ENCODE measurements around the gene CADM2. TPM values are rescaled to one million over a fixed set of nuclear protein-coding genes. Genes with fewer than 3 reads are reported as not detected.

Gene CADM2
- total RNA-seq, 1 experiment from 2014 or later, result not detected

DNA sequence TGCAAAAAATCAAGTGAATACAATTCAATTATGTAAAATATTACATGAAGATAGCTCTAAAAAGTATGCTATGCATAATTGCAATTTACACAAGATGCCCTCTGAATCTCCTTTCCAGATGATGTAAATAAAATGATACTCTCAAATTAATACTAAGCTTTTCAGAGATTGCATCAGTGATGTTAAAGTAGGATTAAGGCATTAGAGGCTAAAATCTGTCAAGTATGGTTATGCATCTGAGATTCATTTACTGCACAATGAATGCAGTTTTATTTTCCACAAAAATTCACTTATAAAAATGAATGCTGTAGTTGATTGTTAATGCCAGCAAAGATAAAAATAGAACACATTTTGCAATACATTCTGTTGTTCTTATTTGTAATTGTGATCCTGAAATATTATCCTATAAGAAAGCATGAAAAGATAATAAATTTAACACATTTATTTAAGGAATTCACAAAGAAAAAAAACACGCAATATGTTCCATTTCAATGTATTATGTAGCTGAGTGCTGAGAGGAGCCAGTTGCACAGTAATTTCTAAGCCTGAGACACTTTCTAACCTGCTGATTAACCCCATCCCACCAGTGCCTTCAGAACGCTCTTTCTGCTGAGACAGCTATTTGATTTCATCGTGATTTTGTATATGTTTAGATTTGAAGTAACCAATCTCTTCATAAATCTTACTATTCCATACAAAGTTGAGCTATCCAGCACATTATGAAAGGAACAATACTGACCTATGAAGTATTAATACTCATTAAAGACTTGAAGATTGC is 224.4 kb downstream of the CADM2 start:
- Histone ChIP-seq H3K36me3 (ENCODE audit: control insufficient read depth in 1 of 2, insufficient read depth in 2 of 2, low read length in 2 of 2) (no peaks in the 10 kb centered on the region), H2AFZ (ENCODE audit: low read depth, low read length, poor library complexity, severe bottlenecking) (no peak overlapping the region), H3K4me3 (replicated peaks in 1 of 2; ENCODE audit: low read depth in 1 of 2, low read length in 2 of 2) (no peak overlapping the region), H3K4me1 (ENCODE audit: control insufficient read depth in 1 of 2, insufficient read depth in 2 of 2, low read length in 2 of 2) (no peaks in the 10 kb centered on the region), H4K20me1 (ENCODE audit: insufficient read depth) (0 out of 2 replicates have a peak, but pooled peaks cover 4% of the 10 kb centered on the region), H3K9me2 (ENCODE audit: insufficient read depth) (no peaks in the 10 kb centered on the region), H3K9ac (ENCODE audit: low read length) (no peak overlapping the region), H3K79me2 (ENCODE audit: insufficient read depth, low read length) (no peaks in the 10 kb centered on the region), H3K4me2 (ENCODE audit: low read length) (no peak overlapping the region), H3K27ac (ENCODE audit: low read depth, low read length) (no peak overlapping the region), H3K9me3 (ENCODE audit: control insufficient read depth in 1 of 2, insufficient read depth in 1 of 2, low read depth in 1 of 2, low read length in 2 of 2) (peaks cover 10 to 16% of the 10 kb centered on the region in 2 experiments; a peak in 2 of 4 replicates), H3K27me3 (ENCODE audit: insufficient read depth, low read length) (no peaks in the 10 kb centered on the region)
- BruUV-seq (replicated peaks), result no TSS peak
- intact Hi-C loops (cut with micrococcal nuclease), result no loop called here
- POLR2A ChIA-PET, result no interaction called here
- no peak for ATAC-seq
- CTCF ChIA-PET, result no interaction called here
- RAD21 ChIA-PET (ENCODE audit: low non-redundant PET in 1 of 2, low total read pairs in 2 of 2, uncharacterized antibody in 2 of 2, unreplicated experiment in 2 of 2), result no interaction called here
- no peak for TF ChIP-seq POLR2AphosphoS5 (IDR thresholded peaks at IDR 0.05; ENCODE audit: low read depth, low read length)
- TF ChIP-seq, protein P1, sequence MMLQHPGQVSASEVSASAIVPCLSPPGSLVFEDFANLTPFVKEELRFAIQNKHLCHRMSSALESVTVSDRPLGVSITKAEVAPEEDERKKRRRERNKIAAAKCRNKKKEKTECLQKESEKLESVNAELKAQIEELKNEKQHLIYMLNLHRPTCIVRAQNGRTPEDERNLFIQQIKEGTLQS (IDR thresholded peaks at IDR 0.05), result no peak
- no peak for TF ChIP-seq ELF1 (IDR thresholded peaks at IDR 0.05; ENCODE audit: borderline replicate concordance, low read depth)
- no peak for TF ChIP-seq SP1 (IDR thresholded peaks at IDR 0.05; ENCODE audit: low read depth)
- no peak for TF ChIP-seq CEBPB (IDR thresholded peaks at IDR 0.05; ENCODE audit: low read depth)
- no peak for TF ChIP-seq YY1 (IDR thresholded peaks at IDR 0.05; ENCODE audit: extremely low read depth, insufficient replicate concordance, low read depth, low read length)
- no peak for TF ChIP-seq CBX3 (IDR thresholded peaks at IDR 0.05; ENCODE audit: low read depth)
- no peak for TF ChIP-seq RAD21 (IDR thresholded peaks at IDR 0.05; ENCODE audit: low read depth)
- no peak for TF ChIP-seq FOSL1 (IDR thresholded peaks at IDR 0.05; ENCODE audit: low read depth)
- no peak for TF ChIP-seq SRF (IDR thresholded peaks at IDR 0.05; ENCODE audit: low read depth)
- DNase-seq (ENCODE audit: low read depth, low spot score), result no peak

- Histone ChIP-seq H3K9me3 (ENCODE audit: control insufficient read depth in 1 of 2, insufficient read depth in 1 of 2, low read depth in 1 of 2, low read length in 2 of 2) (peaks cover 11 to 16% of the 10 kb centered on the region in 2 experiments; a peak in 2 of 4 replicates), H3K4me1 (ENCODE audit: control insufficient read depth in 1 of 2, insufficient read depth in 2 of 2, low read length in 2 of 2) (no peaks in the 10 kb centered on the region), H3K4me3 (replicated peaks in 1 of 2; ENCODE audit: low read depth in 1 of 2, low read length in 2 of 2) (no peak overlapping the region), H3K27me3 (ENCODE audit: insufficient read depth, low read length) (no peaks in the 10 kb centered on the region), H3K27ac (ENCODE audit: low read depth, low read length) (no peak overlapping the region), H4K20me1 (ENCODE audit: insufficient read depth) (no peaks in the 10 kb centered on the region), H3K9ac (ENCODE audit: low read length) (no peak overlapping the region), H3K79me2 (ENCODE audit: insufficient read depth, low read length) (no peaks in the 10 kb centered on the region), H2AFZ (ENCODE audit: low read depth, low read length, poor library complexity, severe bottlenecking) (no peak overlapping the region), H3K36me3 (ENCODE audit: control insufficient read depth in 1 of 2, insufficient read depth in 2 of 2, low read length in 2 of 2) (no peaks in the 10 kb centered on the region), H3K4me2 (ENCODE audit: low read length) (no peak overlapping the region), H3K9me2 (ENCODE audit: insufficient read depth) (no peaks in the 10 kb centered on the region)
- DNase-seq (ENCODE audit: low read depth, low spot score) (no peak), ATAC-seq (no peak)
- POLR2A ChIA-PET, result no interaction called here
- CTCF ChIA-PET, result no interaction called here
- RAD21 ChIA-PET (ENCODE audit: low non-redundant PET in 1 of 2, low total read pairs in 2 of 2, uncharacterized antibody in 2 of 2, unreplicated experiment in 2 of 2), result no interaction called here
- BruUV-seq (replicated peaks), result no TSS peak
- intact Hi-C loops (cut with micrococcal nuclease), result no loop called here
- no peak for TF ChIP-seq SIN3A (IDR thresholded peaks at IDR 0.05; ENCODE audit: low read depth)
- TF ChIP-seq, protein P2, sequence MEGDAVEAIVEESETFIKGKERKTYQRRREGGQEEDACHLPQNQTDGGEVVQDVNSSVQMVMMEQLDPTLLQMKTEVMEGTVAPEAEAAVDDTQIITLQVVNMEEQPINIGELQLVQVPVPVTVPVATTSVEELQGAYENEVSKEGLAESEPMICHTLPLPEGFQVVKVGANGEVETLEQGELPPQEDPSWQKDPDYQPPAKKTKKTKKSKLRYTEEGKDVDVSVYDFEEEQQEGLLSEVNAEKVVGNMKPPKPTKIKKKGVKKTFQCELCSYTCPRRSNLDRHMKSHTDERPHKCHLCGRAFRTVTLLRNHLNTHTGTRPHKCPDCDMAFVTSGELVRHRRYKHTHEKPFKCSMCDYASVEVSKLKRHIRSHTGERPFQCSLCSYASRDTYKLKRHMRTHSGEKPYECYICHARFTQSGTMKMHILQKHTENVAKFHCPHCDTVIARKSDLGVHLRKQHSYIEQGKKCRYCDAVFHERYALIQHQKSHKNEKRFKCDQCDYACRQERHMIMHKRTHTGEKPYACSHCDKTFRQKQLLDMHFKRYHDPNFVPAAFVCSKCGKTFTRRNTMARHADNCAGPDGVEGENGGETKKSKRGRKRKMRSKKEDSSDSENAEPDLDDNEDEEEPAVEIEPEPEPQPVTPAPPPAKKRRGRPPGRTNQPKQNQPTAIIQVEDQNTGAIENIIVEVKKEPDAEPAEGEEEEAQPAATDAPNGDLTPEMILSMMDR (IDR thresholded peaks at IDR 0.05 in 2 of 3, conservative IDR thresholded peaks at IDR 0.05 in 1 of 3; ENCODE audit: borderline replicate concordance in 1 of 3, insufficient read depth in 1 of 3, low read depth in 2 of 3, low read length in 2 of 3), result no peak
- TF ChIP-seq CBX3 (IDR thresholded peaks at IDR 0.05; ENCODE audit: low read depth), result no peak
- no peak for TF ChIP-seq ZFX (IDR thresholded peaks at IDR 0.05)
- TF ChIP-seq, protein P1 (IDR thresholded peaks at IDR 0.05), result no peak
- TF ChIP-seq SP1 (IDR thresholded peaks at IDR 0.05; ENCODE audit: low read depth), result no peak
- TF ChIP-seq POLR2A (IDR thresholded peaks at IDR 0.05; ENCODE audit: borderline replicate concordance, extremely low read depth, insufficient read depth, insufficient read length), result no peak
- TF ChIP-seq EGR1 (IDR thresholded peaks at IDR 0.05; ENCODE audit: low read depth), result no peak
- no peak for TF ChIP-seq SRF (IDR thresholded peaks at IDR 0.05; ENCODE audit: low read depth)
- no peak for TF ChIP-seq ELF1 (IDR thresholded peaks at IDR 0.05; ENCODE audit: borderline replicate concordance, low read depth)
- TF ChIP-seq JUND (IDR thresholded peaks at IDR 0.05), result no peak
- no peak for TF ChIP-seq ZNF274 (IDR thresholded peaks at IDR 0.05; ENCODE audit: low read depth, low read length)
- TF ChIP-seq, protein P3, sequence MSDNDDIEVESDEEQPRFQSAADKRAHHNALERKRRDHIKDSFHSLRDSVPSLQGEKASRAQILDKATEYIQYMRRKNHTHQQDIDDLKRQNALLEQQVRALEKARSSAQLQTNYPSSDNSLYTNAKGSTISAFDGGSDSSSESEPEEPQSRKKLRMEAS (IDR thresholded peaks at IDR 0.05), result no peak
These were observed 226.7 kb downstream of the CADM2 start for GRCh38 chr3:85185495-85185894.
